HG03520 (cell line): ENCODE data around the gene SLC1A3.
A peak's percentile ranks its signal among the peaks of the same experiment; 100 is the strongest.

ENCODE experiments used
- ATAC-seq: cut with Tn5 transposase; IDR thresholded peaks from one replicate; pipeline ENCODE4 v1.9.1; 2021; ENCODE audit warnings: mild to moderate bottlenecking, moderate library complexity; ENCODE audit not compliant: unreplicated experiment

Gene SLC1A3

DNA sequence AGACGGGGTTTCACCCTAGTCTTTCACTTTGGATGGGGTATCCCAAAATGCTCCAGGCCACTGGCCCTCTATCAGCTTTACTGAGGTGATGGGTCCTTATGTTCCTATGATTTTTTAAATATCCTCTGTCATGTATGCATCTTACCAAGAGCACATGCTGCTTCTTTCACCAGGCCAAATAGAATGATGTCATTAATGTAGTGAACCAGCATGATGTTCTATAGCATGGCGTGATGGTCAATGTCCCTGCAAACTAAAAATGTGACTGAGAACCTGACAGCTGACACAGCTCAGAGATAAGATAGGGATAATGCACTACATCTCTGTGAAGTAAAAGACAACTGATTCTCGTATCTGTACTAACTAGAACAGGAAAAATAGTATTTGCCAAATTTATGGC, 103.6 kb downstream of the SLC1A3 start:
- ATAC-seq = no peak

DNA sequence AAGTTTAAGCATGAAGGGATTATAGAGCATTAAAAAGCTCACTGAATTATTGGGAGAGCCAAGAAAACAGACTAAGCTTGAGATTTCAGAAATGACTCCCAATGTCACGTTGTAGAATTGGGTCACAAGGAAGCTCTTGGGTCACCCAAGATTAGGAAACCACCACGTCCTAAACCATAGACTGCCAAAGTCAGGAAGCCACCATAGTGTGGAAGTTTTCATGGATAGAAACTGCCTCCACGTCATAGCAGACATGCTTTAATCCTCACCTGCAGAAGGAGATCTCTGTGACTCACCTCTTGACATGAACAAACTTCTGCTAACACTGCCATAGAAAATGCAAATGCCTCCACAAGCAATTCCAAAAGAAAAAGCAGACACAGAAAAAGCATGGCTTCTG, 106.3 kb downstream of the SLC1A3 start:
- ATAC-seq = no peak

- ATAC-seq = no peak
These were observed 107.1 kb downstream of the SLC1A3 start for GRCh38 chr5:36713541-36713940.

- ATAC-seq = no peak
These were observed 110.8 kb downstream of the SLC1A3 start for GRCh38 chr5:36717131-36717695.

- no peak for ATAC-seq
These were observed 112.9 kb downstream of the SLC1A3 start for GRCh38 chr5:36719282-36719681.

- no peak for ATAC-seq
These were observed 114.3 kb downstream of the SLC1A3 start for GRCh38 chr5:36720688-36721087.

GRCh38 chr5:36721664-36722235, 115.3 kb downstream of the SLC1A3 start:
- no peak for ATAC-seq

- no peak for ATAC-seq
These were observed 116.5 kb downstream of the SLC1A3 start for GRCh38 chr5:36722900-36723299.

- peak; percentile 42 for ATAC-seq
These were observed 117.5 kb downstream of the SLC1A3 start for GRCh38 chr5:36723912-36724311.

DNA sequence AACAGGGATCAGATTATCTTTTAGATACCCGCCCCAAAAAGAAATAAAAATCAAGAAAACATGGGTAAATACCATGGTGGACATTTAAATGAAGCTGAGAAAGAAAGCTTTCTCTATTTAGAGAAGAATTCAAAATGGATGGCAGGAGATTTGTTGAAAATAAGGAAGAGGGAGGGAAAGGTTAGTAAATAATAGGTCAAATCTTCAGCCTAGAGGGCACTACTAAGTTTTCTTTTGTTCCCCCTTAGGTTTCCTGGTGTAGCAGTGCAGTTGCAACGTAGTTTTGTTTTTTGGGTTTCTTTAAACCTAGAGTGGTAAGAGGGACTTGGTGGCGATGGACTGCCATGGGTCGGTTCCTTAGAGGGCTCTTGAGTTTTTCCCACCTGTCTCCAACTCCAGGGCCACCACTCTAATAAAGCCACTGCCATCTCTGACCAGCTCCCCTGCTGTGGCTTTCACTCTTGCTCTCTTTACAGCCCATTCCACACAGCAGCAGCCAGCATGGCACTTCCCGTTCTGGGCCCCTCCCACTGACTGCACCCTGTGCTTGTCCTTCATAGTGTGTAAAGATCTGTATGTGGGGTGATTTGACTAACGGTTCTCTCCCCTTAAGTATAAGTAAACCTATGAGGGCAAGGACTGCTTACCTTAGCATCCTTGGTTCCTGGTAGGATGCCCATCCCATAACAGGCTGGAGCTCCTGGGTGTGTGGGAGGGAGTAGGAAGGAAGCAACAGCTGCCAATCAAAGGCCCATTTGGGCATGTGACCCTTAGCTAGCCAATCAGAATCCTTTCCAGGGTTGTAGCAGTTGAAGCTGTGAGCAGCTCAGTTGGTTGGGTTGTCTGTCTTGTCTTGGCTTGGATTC, 118.3 kb downstream of the SLC1A3 start:
- peak; percentile 78 for ATAC-seq

DNA sequence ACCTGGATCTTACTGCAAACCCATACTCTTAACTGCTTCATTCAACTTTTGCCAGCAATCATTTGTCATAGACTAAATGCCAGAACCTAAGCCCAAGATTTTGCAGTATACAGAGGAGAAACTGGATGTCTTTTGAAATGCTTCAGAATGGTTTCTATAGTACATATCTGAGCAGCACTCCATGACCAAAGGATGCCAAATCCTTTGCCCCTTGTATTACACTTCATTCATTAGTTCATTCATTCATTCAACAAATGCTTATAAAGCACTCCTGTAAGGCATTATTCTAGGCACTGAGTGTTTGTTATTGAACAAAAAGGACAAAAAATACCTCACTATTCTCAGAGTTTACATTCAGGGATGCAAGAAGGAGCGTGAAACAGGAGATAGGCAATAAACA, 119.9 kb downstream of the SLC1A3 start:
- no peak for ATAC-seq

- no peak for ATAC-seq
These were observed 120.4 kb downstream of the SLC1A3 start for GRCh38 chr5:36726767-36727166.

DNA sequence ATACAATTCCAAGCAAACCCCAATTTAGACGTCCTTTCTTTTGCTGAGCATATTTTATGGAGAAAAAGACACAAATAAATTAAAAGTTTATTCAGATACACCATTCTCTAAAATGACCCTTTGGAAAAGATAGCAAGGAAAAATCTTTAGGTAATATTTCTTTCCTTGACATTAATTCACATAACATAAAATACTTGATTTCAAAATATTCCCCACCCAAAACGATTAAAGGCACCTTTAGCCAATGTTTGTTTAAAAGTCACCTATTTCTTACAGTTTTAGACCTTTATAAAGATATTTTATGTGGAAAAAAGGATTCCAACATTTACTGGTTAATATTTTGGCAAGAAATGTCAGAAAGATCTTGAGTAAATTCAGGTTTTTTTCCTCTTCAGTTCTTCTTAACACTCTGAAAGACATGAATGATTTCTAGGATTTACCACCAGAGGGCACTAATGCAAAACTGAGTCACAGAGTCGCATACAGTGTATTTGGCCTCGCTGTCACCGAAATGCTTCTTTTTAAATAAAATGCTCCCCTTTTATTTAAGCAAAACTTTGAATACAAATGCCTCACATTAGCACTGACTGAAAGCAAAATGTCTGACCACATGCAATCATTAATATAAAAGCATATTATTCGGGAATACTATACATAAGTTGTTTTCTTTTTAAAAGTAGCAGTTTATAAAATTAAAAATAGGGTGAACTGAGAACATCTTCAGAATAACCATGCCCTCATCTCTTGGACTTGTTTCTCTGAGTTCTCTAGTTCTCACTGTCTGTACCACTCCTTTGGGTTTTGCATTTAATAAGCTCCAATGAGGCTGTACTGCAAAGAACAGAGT, 122.5 kb downstream of the SLC1A3 start:
- ATAC-seq = no peak

DNA sequence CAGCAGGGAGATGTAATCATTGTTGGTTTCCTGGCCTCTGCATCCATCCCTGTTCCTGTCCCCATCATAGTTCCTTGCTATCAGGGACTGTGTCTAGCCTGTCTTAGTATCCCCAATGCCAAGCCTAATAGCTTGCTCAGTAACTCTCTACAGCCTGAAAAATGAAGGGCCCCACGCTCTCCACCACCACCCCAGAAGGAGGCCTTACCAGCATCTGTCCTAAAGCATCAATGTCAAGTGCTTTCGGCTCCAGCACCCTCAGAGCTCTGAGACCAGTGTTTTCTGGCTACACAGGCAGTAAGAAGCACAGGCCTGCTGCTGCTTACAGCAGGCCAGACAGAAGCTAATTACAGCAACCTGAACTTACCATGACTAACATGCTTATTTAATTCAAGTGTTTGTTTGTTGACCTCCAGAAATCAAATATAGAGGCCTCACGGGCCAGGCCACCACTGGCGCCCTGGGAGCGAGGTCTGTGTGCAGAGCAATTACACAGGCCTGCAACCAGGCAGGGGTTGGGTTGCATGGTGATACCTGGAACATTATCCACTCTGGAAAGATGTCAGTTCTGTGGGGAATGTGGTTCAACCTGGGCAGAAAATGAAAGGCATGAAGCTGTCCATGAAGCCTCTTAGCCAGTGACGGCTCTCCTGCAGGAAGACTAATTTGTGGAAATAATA, 124.3 kb downstream of the SLC1A3 start:
- ATAC-seq = no peak

GRCh38 chr5:36733183-36733582, 126.8 kb downstream of the SLC1A3 start:
- no peak for ATAC-seq

DNA sequence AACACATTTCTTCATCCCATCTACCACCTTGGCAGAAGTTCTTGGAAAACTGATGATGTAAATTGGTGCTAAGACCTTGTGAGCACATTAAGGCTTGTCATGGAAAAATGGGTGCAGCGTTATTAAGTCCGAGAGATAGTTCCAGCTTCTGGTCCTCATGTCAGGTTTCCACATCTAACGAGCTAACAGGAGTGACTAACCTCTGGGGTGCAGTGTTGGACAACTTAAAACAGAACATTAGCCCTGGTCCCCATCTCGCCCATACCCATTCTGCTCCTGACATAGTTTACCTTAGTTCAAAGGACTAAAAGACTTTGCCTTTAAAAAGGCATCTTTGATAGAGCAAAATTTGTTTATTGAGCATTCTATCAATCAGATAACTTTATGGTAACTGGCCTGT, 128.0 kb downstream of the SLC1A3 start:
- no peak for ATAC-seq

DNA sequence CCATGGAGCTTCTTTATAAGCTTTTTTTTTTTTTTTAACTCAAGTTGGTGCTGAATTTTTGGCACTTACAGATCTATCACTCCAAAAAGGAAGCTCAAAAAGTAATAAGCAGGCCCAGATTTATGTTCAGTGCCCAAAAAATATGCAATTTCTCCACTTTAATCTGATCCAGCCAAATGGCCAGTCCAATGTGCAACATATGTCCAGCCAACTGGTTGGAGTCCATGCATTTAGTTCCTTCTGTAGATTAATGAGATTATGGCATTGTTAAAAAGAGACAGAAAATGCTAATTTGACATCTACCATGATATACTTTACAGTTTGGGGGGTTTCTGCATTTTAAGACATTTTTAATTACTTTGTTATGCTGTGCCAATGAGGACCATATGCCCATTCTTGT, 129.5 kb downstream of the SLC1A3 start:
- ATAC-seq = no peak
